Uterus (tissue), 2 donors: ENCODE results near the gene PAK3.

ENCODE experiments used
- POLR2A ChIP-seq, 2 donors: fragments of 450-650 bp; IDR thresholded peaks; one replicate each; pipeline ENCODE4 v1.6.1; 2016; ENCODE audit warnings: antibody characterized with exemption in 2 of 2, mild to moderate bottlenecking in 1 of 2, moderate library complexity in 1 of 2
- TF ChIP-seq, protein P1 (sequence below), 4 experiments: fragments of 200-600 bp in 2 of 4; fragments of 450-650 bp in 2 of 4; sonication (generic) in 2 of 4; IDR thresholded peaks; one replicate each; pipeline ENCODE4 v1.5.1; 2016 to 2019; ENCODE audit warnings: antibody characterized with exemption in 4 of 4, mild to moderate bottlenecking in 2 of 4, moderate library complexity in 1 of 4

DNA sequence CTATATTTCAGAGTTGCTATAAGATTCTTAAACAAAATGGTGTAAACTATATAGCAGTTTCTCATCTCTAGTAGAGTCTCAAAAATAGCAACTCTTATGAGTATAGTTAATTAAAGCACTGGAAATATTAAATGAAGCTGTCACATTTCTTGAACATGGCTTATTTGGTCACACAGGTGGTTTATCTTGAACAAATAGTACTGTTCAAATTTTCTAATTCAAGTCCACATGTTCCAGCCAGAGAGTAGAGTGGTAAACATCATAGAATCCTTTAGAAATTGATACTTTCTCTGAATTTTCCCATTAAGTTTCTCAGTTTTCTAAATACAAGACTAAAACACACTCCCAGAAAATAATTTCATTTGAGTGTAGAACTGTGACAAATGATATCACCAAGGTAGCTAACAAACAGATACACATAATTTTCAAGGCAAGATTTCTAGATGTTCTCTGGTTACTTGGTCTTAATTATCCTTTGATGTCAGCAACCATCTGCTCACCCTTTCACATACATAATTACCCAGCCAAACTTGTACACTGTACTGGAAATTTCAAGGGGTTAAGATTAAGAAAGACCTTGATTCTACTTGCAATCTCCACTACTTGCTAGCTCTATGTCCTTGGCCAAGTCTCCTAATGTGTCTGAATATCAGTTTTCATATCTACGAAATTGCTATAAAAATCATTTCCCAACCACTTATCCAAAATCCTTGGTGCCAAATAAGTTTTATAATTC is 24.3 kb upstream of the PAK3 start:
- TF ChIP-seq, protein P1, sequence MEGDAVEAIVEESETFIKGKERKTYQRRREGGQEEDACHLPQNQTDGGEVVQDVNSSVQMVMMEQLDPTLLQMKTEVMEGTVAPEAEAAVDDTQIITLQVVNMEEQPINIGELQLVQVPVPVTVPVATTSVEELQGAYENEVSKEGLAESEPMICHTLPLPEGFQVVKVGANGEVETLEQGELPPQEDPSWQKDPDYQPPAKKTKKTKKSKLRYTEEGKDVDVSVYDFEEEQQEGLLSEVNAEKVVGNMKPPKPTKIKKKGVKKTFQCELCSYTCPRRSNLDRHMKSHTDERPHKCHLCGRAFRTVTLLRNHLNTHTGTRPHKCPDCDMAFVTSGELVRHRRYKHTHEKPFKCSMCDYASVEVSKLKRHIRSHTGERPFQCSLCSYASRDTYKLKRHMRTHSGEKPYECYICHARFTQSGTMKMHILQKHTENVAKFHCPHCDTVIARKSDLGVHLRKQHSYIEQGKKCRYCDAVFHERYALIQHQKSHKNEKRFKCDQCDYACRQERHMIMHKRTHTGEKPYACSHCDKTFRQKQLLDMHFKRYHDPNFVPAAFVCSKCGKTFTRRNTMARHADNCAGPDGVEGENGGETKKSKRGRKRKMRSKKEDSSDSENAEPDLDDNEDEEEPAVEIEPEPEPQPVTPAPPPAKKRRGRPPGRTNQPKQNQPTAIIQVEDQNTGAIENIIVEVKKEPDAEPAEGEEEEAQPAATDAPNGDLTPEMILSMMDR (IDR thresholded peaks at IDR 0.05), result no peak
- TF ChIP-seq POLR2A (IDR thresholded peaks at IDR 0.05), result no peak
